Activated CD8-positive, alpha-beta memory T cell treated with anti-CD3 and anti-CD28 coated beads for 48 hours (primary cell): ENCODE measurements around the gene MEF2C.

Experiments
- DNase-seq, 3 experiments: peaks; one replicate each; pipeline ENCODE4 v3.0.0-alpha.2; 2020; ENCODE audit warnings: low read depth in 2 of 3, low spot score in 2 of 3

MEF2C gene

GRCh38 chr5:88725454-88725853 is 157.5 kb downstream of the MEF2C start:
- no peak for DNase-seq

- no peak for DNase-seq
Measured at GRCh38 chr5:88724201-88724600, 158.8 kb downstream of the MEF2C start.

GRCh38 chr5:88722546-88723073 is 160.4 kb downstream of the MEF2C start:
- no peak for DNase-seq

GRCh38 chr5:88719434-88719833 is 163.6 kb downstream of the MEF2C start:
- no peak for DNase-seq

- DNase-seq, result no peak
Measured at GRCh38 chr5:88718736-88719135, 164.2 kb downstream of the MEF2C start.

- no peak for DNase-seq
Measured at GRCh38 chr5:88716101-88716500, 166.9 kb downstream of the MEF2C start.

- no peak for DNase-seq
Measured at GRCh38 chr5:88715503-88715902, 167.5 kb downstream of the MEF2C start.

- no peak for DNase-seq
Measured at GRCh38 chr5:88713818-88714217, 169.2 kb downstream of the MEF2C start.

- no peak for DNase-seq
Measured at GRCh38 chr5:88708682-88709398, 174.1 kb downstream of the MEF2C start.

GRCh38 chr5:88708021-88708420 is 175.0 kb downstream of the MEF2C start:
- no peak for DNase-seq

GRCh38 chr5:88707216-88707965 is 175.6 kb downstream of the MEF2C start:
- DNase-seq, result no peak

GRCh38 chr5:88702332-88702731 is 180.7 kb downstream of the MEF2C start:
- no peak for DNase-seq

- no peak for DNase-seq
Measured at GRCh38 chr5:88700121-88700520, 182.9 kb downstream of the MEF2C start.

- no peak for DNase-seq
Measured at GRCh38 chr5:88698290-88698689, 184.7 kb downstream of the MEF2C start.

GRCh38 chr5:88696466-88696865 is 186.5 kb downstream of the MEF2C start:
- DNase-seq, result no peak

- no peak for DNase-seq
Measured at GRCh38 chr5:88695931-88696330, 187.1 kb downstream of the MEF2C start.

GRCh38 chr5:88695232-88695631 is 187.8 kb downstream of the MEF2C start:
- DNase-seq, result no peak

- no peak for DNase-seq
Measured at GRCh38 chr5:88694023-88694679, 188.8 kb downstream of the MEF2C start.

- DNase-seq, result no peak
Measured at GRCh38 chr5:88693071-88693932, 189.7 kb downstream of the MEF2C start.

GRCh38 chr5:88691945-88692868 is 190.8 kb downstream of the MEF2C start:
- DNase-seq, result no peak
